HG03097 (cell line): ENCODE data around the gene GPR22.

Experiments
- ATAC-seq: cut with Tn5 transposase; IDR thresholded peaks from one replicate; pipeline ENCODE4 v1.9.1; 2021; ENCODE audit not compliant: unreplicated experiment, low FRiP score

GPR22 gene

GRCh38 chr7:107472116-107472515 lies 2.3 kb downstream of the GPR22 start:
- ATAC-seq: no peak

DNA sequence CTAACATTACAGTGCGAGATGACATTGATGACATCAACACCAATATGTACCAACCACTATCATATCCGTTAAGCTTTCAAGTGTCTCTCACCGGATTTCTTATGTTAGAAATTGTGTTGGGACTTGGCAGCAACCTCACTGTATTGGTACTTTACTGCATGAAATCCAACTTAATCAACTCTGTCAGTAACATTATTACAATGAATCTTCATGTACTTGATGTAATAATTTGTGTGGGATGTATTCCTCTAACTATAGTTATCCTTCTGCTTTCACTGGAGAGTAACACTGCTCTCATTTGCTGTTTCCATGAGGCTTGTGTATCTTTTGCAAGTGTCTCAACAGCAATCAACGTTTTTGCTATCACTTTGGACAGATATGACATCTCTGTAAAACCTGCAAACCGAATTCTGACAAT lies 4.3 kb downstream of the GPR22 start:
- ATAC-seq: no peak

DNA sequence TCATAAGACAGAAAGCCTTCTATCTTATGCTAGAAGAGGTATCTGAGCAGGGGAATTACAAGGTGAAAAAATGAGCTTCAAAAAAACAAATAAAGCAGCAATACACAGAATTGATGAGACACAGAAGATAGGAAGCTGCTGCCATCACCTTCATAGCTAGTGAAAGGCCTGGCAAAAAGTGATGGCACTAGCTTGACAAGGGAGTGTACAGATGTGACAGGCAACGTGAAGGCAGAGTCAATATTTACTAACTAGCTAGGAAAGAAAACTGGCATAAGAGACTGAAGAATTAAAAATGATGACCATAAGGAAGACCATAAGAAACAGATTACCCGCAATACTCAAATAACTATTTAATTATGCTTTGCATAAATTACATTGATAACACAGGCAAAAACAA lies 9.4 kb downstream of the GPR22 start:
- ATAC-seq: no peak

- no peak for ATAC-seq
Observed at GRCh38 chr7:107480932-107481331, 11.1 kb downstream of the GPR22 start.

- no peak for ATAC-seq
Observed at GRCh38 chr7:107482571-107482970, 12.7 kb downstream of the GPR22 start.

DNA sequence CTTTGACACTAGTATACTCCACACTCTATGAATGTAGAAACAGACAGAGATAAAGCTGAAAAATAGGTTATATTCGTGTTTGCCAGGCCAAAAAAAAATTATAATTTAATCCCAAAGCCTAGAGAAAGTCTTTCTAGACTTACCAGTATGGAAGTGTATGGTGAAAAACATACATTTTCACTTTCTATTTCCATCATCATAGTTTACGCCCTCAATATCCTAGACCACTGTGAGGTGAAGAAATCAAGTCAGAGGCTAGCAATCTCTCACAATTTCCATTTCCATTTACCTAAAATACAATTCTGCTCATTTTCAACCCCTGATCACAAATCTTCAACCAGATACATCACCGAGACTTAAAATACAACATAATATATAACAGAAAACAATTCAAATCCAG lies 16.2 kb downstream of the GPR22 start:
- ATAC-seq: no peak

DNA sequence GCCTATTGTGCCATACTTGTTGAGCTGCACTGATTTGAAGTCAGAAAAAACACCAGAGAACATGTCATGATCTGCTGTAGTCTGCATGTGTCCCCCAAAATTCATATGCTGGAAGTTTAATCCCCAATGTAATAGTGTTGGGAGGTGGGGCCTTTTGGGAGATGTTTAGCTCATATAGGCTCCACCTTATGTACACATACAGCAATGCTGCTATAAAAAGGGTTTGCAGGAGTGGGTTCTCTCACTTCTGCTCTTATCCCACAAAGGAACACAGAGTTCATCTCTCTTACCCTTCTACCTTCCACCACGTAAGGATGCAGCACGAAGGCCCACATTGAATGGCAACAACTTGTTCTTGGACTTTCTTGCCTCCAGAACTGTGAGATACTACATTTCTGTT lies 23.0 kb downstream of the GPR22 start:
- no peak for ATAC-seq

DNA sequence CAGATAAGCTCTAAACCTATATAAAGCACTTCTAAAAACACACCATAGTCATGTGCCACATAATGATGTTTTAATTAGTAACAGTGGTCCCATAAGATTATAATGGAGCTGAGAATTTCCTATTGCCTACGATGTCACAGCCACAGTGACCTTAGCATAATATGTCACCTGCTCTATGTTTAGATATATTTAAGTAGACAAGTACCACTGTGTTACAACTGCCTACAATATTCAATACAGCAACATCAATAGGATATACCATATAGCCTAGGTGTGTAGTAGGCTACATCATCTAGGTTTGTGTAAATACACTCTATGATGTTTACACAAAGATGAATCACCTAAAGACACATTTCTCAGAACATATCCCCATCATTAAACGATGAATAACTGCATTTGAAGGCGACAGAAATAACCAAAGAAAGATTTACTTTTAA lies 24.5 kb downstream of the GPR22 start:
- ATAC-seq: no peak

GRCh38 chr7:107494884-107495283 lies 25.0 kb downstream of the GPR22 start:
- ATAC-seq: no peak

DNA sequence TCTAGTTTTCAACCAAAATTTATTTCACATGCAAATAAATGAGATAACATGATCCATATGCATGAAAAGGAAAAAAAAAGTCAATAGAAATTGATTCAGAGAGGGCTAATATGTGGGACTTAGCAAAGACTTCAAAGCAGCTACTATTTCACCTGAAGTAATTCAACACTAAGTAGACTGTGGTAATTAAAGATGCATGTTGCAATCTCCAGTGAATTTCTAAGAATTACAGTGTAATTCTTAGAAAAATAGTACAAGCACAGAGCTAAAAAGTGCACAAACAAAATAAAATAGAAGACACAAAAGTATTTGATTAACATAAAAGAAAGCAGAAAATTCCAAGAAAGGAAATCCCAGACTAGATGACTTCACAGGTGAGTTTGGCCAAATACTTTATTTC lies 25.7 kb downstream of the GPR22 start:
- ATAC-seq: no peak

DNA sequence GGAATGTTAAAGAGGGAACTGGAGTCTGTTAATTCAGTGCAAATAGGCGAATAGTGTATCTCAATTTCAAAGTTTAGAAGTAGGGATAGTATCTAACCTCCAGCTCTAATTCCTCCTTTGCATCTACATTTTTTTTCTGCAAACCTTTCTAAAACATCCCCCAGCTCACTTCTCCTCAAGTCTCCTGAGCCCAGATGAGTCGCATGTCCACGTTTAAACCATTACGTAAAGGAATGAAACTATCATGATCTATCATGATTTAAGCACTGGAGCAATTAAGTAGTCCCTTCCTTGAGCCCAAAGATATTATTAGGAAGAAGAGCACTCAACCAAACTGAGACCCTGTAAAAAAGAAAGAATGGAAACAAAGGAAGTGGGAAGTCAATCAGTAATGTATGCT lies 29.9 kb downstream of the GPR22 start:
- ATAC-seq: no peak

GRCh38 chr7:107501593-107501992 lies 31.7 kb downstream of the GPR22 start:
- ATAC-seq: no peak

- ATAC-seq: no peak
Observed at GRCh38 chr7:107502154-107502553, 32.3 kb downstream of the GPR22 start.

- no peak for ATAC-seq
Observed at GRCh38 chr7:107502797-107503196, 32.9 kb downstream of the GPR22 start.

DNA sequence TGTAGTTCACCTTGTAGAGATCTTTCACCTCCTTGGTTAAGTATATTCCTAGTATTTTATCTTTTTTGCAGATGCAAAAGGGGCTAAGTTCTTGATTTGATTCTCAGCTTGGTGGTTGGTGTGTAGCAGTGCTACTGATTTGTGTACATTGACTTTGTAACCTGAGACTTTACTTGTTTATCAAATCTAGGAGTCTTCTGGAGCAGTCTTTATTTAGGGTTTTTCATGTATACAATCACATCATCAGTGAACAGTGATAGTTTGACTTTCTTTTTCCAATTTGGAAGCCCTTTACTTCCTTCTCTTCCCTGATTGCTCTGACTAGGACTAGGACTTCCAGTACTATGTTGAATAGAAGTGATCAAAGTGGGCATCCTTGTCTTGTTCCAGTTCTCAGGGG lies 33.8 kb downstream of the GPR22 start:
- ATAC-seq: no peak

DNA sequence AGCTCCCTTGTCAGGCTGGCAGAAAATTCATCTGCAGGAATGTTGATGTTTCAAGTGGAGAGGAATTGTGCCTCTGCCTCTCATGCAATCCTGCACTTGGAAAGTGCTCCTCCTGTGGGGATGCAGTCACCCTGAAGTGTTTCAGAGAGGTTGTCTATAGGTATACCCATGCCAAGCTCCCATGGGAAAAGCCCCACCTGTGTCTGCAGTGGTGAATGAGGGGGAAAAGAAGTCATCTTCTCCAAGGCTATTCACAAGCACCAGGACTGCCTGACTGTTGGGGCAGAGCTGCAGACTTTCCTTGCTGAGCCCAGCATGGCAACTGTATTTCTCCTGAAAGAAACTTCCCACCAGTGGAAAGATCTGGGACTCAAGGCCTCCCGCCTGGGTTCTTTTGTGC lies 35.5 kb downstream of the GPR22 start:
- no peak for ATAC-seq

GRCh38 chr7:107505997-107506673 lies 36.3 kb downstream of the GPR22 start:
- ATAC-seq: no peak

DNA sequence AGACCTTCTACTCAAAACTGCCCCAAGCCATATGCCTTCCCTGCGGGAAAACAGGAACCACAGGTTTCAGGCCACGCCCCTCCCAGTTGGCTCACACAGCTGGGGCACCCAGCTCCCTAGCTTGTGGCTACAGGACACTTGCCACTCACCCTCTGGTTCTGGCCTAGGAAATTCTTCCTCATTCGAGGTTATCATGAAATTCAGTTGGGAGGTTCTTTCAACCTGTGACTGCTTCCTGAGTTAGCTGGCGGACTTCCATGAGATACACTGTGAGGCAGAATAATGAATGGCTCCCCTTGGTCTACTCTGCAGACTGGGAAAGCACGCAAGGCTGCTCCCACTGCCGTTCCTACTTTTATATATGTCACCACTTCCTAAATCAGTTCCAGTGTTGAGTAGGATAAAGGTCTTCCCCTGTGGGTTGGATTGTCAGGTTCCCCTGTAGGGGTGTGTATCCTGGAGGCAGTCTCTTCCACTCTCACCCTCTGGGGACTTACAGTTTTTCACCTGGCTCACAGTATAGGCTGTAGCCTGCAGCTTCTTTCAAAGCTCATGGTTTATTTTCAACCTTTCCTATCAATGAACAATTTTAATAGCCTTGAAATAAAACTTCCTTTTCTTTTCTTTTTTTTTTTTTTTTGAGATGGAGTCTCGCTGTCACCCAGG lies 37.0 kb downstream of the GPR22 start:
- ATAC-seq: no peak
